HEK293 (cell line): ENCODE results near the gene GPATCH2.

ENCODE experiments used
- ZFP41 ChIP-seq: fragments of 450-650 bp; formaldehyde crosslinking; IDR thresholded peaks from 2 replicates; pipeline ENCODE4 v1.5.1; 2016; ENCODE audit warnings: missing biosample characterization, missing genetic modification characterization, borderline replicate concordance
- TF ChIP-seq, protein P1 (sequence below): fragments of 450-650 bp; formaldehyde crosslinking; IDR thresholded peaks from 2 replicates; pipeline ENCODE4 v1.5.1; 2016; ENCODE audit warnings: missing biosample characterization, missing genetic modification characterization

DNA sequence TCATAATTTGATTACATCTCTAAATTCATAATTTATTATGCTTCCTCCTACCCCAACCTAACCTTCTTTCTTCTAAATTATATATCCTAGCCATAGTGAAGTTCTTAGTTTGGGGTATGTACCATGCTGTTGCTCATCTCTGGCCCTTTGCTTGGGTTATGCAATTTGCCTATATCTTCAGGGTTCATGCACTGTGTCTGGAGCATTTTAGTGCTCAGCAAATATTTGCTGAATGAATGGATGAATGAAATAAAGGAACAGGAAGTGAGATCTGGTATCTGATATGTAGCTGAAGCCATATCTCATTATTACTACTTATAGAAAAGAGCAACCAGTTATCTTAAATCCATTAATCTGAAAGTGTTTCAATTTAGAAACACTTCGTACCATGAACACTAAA is 137.6 kb downstream of the GPATCH2 start:
- TF ChIP-seq, protein P1, sequence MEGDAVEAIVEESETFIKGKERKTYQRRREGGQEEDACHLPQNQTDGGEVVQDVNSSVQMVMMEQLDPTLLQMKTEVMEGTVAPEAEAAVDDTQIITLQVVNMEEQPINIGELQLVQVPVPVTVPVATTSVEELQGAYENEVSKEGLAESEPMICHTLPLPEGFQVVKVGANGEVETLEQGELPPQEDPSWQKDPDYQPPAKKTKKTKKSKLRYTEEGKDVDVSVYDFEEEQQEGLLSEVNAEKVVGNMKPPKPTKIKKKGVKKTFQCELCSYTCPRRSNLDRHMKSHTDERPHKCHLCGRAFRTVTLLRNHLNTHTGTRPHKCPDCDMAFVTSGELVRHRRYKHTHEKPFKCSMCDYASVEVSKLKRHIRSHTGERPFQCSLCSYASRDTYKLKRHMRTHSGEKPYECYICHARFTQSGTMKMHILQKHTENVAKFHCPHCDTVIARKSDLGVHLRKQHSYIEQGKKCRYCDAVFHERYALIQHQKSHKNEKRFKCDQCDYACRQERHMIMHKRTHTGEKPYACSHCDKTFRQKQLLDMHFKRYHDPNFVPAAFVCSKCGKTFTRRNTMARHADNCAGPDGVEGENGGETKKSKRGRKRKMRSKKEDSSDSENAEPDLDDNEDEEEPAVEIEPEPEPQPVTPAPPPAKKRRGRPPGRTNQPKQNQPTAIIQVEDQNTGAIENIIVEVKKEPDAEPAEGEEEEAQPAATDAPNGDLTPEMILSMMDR = no peak
- no peak for TF ChIP-seq ZFP41 (tag by site-specific recombination)
